K562 (cell line): Measurements from ENCODE around the gene KLHL41. TPM values are rescaled to one million over a fixed set of nuclear protein-coding genes. Genes with fewer than 3 reads are reported as not detected.

Experiments
- EHMT2 ChIP-seq: fragments of 450-650 bp; IDR thresholded peaks from 2 replicates; pipeline ENCODE4 v1.6.1; 2018; ENCODE audit warnings: antibody characterized with exemption
- HDAC2 ChIP-seq: fragments of 450-650 bp; IDR thresholded peaks from 2 replicates; pipeline ENCODE4 v1.6.1; 2016; ENCODE audit warnings: mild to moderate bottlenecking
- IFI16 ChIP-seq: fragments of 250-450 bp; sonication (Bioruptor Pico); IDR thresholded peaks from 2 replicates; pipeline ENCODE4 v2.1.2; 2022; ENCODE audit warnings: mild to moderate bottlenecking, inconsistent platforms
- MXI1 ChIP-seq: IDR thresholded peaks from 2 replicates; pipeline ENCODE4 v1.6.1; 2011; ENCODE audit warnings: low read depth, mild to moderate bottlenecking, improper control_type of control experiment, low read length
- PPARD ChIP-seq: fragments of 250-450 bp; sonication (Bioruptor Pico); IDR thresholded peaks from 2 replicates; pipeline ENCODE4 v1.8.0; 2022; ENCODE audit warnings: inconsistent platforms, mild to moderate bottlenecking, moderate library complexity
- RBM39 ChIP-seq: fragments of 200-400 bp; formaldehyde crosslinking; optimal IDR thresholded peaks from 2 replicates; pipeline ENCODE3; 2018; ENCODE audit warnings: low read depth, low read length
- RFX5 ChIP-seq: IDR thresholded peaks from 2 replicates; pipeline ENCODE4 v1.6.1; 2011; ENCODE audit warnings: low read depth, mild to moderate bottlenecking, improper control_type of control experiment, low read length
- RUNX1 ChIP-seq: sonication (generic); IDR thresholded peaks from 2 replicates; pipeline ENCODE4 v1.6.1; 2016; ENCODE audit warnings: antibody characterized with exemption, low read depth
- SAP30 ChIP-seq: fragments of 200-600 bp; sonication (generic); IDR thresholded peaks from 2 replicates; pipeline ENCODE4 v1.6.1; 2012; ENCODE audit warnings: borderline replicate concordance, low read depth, mild to moderate bottlenecking, moderate library complexity, low read length, control low read depth, inconsistent platforms; ENCODE audit not compliant: insufficient read depth, poor library complexity, severe bottlenecking
- SP1 ChIP-seq: sonication (generic); formaldehyde crosslinking; IDR thresholded peaks from 2 replicates; pipeline ENCODE4 v1.8.1; 2022; ENCODE audit warnings: mild to moderate bottlenecking, missing genetic modification reagents
- TCF7L2 ChIP-seq: fragments of 150-350 bp; IDR thresholded peaks from 2 replicates; pipeline ENCODE4 v1.6.1; 2016; ENCODE audit warnings: low read depth, mild to moderate bottlenecking, low read length, moderate library complexity
- TEAD1 ChIP-seq, 2 experiments: fragments of 450-650 bp in 1 of 2; sonication (generic) in 1 of 2; formaldehyde crosslinking; IDR thresholded peaks; 2 replicates each; pipeline versions ENCODE4 v1.4.0 to v1.8.0; 2020 to 2022; ENCODE audit warnings: mild to moderate bottlenecking in 2 of 2, missing genetic modification reagents in 1 of 2
- U2AF1 ChIP-seq: fragments of 200-400 bp; formaldehyde crosslinking; optimal IDR thresholded peaks from 2 replicates; pipeline ENCODE3; 2017; ENCODE audit warnings: mild to moderate bottlenecking, low read depth, low read length, moderate library complexity
- YBX1 ChIP-seq: fragments of 450-650 bp; IDR thresholded peaks from 2 replicates; pipeline ENCODE4 v1.7.1; 2016; ENCODE audit warnings: mild to moderate bottlenecking
- ZNF143 ChIP-seq: sonication (generic); formaldehyde crosslinking; IDR thresholded peaks from 2 replicates; pipeline ENCODE4 v1.9.0; 2022; ENCODE audit warnings: mild to moderate bottlenecking, missing genetic modification reagents
- ZNF184 ChIP-seq: sonication (generic); formaldehyde crosslinking; IDR thresholded peaks from 2 replicates; pipeline ENCODE4 v1.5.0; 2020; ENCODE audit warnings: missing genetic modification reagents
- ZNF354B ChIP-seq: fragments of 250-450 bp; sonication (Bioruptor Pico); IDR thresholded peaks from 2 replicates; pipeline ENCODE4 v1.4.0; 2020
- ZNF586 ChIP-seq: fragments of 450-650 bp; formaldehyde crosslinking; conservative IDR thresholded peaks from 2 replicates; pipeline ENCODE4 v1.4.0; 2020; ENCODE audit warnings: mild to moderate bottlenecking, moderate library complexity
- polyA plus RNA-seq, 8 experiments: library from polyadenylated mRNA; depleted of rRNA in 4 of 8; stranded (reverse) in 5 of 8; unstranded in 3 of 8; fragments of >200 nt; fragmentation: Nextera tagmentation in 2 of 8; fragmentation: Illumina TruSeq in 1 of 8; extraction: Ambion mirVana in 2 of 8; extraction: Trizol in 1 of 8; gene quantifications; 2 replicates each; pipeline versions ENCODE4 v1.2.1 to v1.2.3, GENCODE V29; 2011 to 2014; ENCODE audit warnings: inconsistent platforms in 1 of 8, missing spikeins in 1 of 8
- total RNA-seq, 7 experiments: library from RNA; depleted of rRNA in 6 of 7; stranded (reverse); fragments of >200 nt in 6 of 7; fragmentation: Illumina TruSeq in 2 of 7; extraction: Trizol in 2 of 7; gene quantifications; 2 replicates each; pipeline versions ENCODE4 v1.2.1 to v1.2.3, GENCODE V29; 2011 to 2021; ENCODE audit warnings: low replicate concordance in 1 of 7
- TF ChIP-seq, protein P1 (sequence below): fragments of 450-650 bp; conservative IDR thresholded peaks from 2 replicates; pipeline ENCODE4 v1.6.1; 2016; ENCODE audit warnings: missing genetic modification characterization, low read depth, mild to moderate bottlenecking, control low read depth, missing compliant biosample characterization
- TF ChIP-seq, protein P2 (sequence below): fragments of 250-450 bp; sonication (Bioruptor Pico); IDR thresholded peaks from 2 replicates; pipeline ENCODE4 v1.8.0; 2022; ENCODE audit warnings: moderate library complexity, mild to moderate bottlenecking, inconsistent platforms
- TF ChIP-seq, protein P3 (sequence below): fragments of 250-450 bp; sonication (Bioruptor Pico); IDR thresholded peaks from 2 replicates; pipeline ENCODE4 v1.4.0; 2020

Gene KLHL41
- total and polyA plus RNA-seq, 9 of the 15 experiments (the other 6 are each of a cell fraction or from before 2014, with no cell fraction given): 0.05 to 1.5 (median 0.09) TPM

DNA sequence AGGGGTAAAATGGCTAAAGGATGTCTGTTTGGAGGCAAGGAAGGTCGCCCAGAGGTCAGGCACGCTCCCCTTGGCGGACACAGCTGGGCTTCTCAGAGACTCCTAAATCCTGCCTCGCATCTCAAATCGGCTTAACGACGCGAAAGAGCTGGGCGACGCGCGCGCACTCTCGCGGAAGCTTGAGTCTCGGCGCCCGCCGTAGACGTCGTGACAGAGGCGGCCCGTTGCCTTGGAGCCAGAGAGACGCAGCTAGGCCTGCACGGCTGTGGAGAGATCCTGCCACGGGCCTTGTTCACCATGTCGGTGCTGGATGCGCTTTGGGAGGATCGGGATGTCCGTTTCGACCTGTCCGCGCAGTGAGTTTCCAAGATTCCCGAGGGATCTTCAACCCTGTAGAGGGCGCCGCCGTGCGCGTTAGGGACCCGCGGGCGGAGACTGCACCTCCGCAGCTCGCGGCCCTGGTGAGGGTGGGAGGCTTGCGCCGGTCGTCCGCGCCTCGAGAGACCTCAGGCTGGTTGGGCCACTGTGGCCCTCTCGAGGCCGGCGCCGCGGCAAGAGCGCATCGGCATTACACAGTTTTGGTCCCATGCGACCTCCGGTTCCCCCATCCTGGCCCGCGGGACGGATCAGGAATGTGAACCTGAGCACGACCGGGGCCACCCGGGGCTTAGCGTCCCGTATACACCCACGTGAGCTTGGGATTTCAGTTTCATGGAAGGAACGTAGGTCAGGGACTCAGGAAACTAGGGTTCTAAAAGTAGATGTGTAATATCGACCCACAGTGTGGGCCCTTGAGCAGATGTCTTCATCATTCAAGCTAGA lies 30.0 kb upstream of the KLHL41 start, which contains the start of gene BBS5 (continued):
- TF ChIP-seq, protein P1, sequence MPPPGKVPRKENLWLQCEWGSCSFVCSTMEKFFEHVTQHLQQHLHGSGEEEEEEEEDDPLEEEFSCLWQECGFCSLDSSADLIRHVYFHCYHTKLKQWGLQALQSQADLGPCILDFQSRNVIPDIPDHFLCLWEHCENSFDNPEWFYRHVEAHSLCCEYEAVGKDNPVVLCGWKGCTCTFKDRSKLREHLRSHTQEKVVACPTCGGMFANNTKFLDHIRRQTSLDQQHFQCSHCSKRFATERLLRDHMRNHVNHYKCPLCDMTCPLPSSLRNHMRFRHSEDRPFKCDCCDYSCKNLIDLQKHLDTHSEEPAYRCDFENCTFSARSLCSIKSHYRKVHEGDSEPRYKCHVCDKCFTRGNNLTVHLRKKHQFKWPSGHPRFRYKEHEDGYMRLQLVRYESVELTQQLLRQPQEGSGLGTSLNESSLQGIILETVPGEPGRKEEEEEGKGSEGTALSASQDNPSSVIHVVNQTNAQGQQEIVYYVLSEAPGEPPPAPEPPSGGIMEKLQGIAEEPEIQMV (tag): no peak
- TF ChIP-seq U2AF1 (no peak), RBM39 (no peak), ZNF586 (0 out of 2 replicates have a peak, but pooled peaks have one; percentile 20), ZNF184 (CRISPR knock-in tag) (no peak), IFI16 (CRISPR knock-in tag) (no peak), RUNX1 (no peak), SAP30 (peak; percentile 97), YBX1 (no peak), ZNF354B (no peak), MXI1 (peak; percentile 62; the same call in 1 of the 2 replicates), HDAC2 (peak; percentile 72; the same call in 1 of the 2 replicates), EHMT2 (no peak), RFX5 (no peak), TEAD1 (CRISPR knock-in tag; IDR thresholded peaks at IDR 0.05) (peak in 1 of 2 experiments; percentile 90; a peak in 2 of 4 replicates), TCF7L2 (no peak), SP1 (CRISPR knock-in tag) (peak; percentile 71), ZNF143 (CRISPR knock-in tag) (0 out of 2 replicates have a peak, but pooled peaks have one; percentile 43), PPARD (no peak)
- TF ChIP-seq, protein P2, sequence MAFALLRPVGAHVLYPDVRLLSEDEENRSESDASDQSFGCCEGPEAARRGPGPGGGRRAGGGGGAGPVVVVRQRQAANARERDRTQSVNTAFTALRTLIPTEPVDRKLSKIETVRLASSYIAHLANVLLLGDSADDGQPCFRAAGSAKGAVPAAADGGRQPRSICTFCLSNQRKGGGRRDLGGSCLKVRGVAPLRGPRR: peak; percentile 69; the same call in 1 of the 2 replicates
- TF ChIP-seq, protein P3, sequence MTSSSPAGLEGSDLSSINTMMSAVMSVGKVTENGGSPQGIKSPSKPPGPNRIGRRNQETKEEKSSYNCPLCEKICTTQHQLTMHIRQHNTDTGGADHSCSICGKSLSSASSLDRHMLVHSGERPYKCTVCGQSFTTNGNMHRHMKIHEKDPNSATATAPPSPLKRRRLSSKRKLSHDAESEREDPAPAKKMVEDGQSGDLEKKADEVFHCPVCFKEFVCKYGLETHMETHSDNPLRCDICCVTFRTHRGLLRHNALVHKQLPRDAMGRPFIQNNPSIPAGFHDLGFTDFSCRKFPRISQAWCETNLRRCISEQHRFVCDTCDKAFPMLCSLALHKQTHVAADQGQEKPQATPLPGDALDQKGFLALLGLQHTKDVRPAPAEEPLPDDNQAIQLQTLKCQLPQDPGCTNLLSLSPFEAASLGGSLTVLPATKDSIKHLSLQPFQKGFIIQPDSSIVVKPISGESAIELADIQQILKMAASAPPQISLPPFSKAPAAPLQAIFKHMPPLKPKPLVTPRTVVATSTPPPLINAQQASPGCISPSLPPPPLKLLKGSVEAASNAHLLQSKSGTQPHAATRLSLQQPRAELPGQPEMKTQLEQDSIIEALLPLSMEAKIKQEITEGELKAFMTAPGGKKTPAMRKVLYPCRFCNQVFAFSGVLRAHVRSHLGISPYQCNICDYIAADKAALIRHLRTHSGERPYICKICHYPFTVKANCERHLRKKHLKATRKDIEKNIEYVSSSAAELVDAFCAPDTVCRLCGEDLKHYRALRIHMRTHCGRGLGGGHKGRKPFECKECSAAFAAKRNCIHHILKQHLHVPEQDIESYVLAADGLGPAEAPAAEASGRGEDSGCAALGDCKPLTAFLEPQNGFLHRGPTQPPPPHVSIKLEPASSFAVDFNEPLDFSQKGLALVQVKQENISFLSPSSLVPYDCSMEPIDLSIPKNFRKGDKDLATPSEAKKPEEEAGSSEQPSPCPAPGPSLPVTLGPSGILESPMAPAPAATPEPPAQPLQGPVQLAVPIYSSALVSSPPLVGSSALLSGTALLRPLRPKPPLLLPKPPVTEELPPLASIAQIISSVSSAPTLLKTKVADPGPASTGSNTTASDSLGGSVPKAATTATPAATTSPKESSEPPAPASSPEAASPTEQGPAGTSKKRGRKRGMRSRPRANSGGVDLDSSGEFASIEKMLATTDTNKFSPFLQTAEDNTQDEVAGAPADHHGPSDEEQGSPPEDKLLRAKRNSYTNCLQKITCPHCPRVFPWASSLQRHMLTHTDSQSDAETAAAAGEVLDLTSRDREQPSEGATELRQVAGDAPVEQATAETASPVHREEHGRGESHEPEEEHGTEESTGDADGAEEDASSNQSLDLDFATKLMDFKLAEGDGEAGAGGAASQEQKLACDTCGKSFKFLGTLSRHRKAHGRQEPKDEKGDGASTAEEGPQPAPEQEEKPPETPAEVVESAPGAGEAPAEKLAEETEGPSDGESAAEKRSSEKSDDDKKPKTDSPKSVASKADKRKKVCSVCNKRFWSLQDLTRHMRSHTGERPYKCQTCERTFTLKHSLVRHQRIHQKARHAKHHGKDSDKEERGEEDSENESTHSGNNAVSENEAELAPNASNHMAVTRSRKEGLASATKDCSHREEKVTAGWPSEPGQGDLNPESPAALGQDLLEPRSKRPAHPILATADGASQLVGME: peak; percentile 93
